ENCODE data around the gene DDX10. TPM values are rescaled to one million over a fixed set of nuclear protein-coding genes. Genes with fewer than 3 reads are reported as not detected.

DDX10 gene
- polyA plus RNA-seq, 1 donor (not counting 4 experiments of a cell fraction or from before 2014, with no cell fraction given) = 32.3 TPM

GRCh38 chr11:108934696-108935095 lies 269.8 kb downstream of the DDX10 start:
- peaks cover 0 to under 1% of the 10 kb centered on the region in 2 experiments for H3K36me3 ChIP-seq (ENCODE audit: control insufficient read depth in 2 of 2, extremely low read depth in 1 of 2, insufficient read depth in 2 of 2, low read length in 2 of 2)
- no peak overlapping the region for H2AFZ ChIP-seq (ENCODE audit: control insufficient read depth, low read length)
- H3K4me1 ChIP-seq (ENCODE audit: control insufficient read depth, extremely low read depth, insufficient read depth, low read length) = peaks cover 4% of the 10 kb centered on the region
- no peak for FAIRE-seq
- TF ChIP-seq CTCF (optimal IDR thresholded peaks at IDR 0.05 in 1 of 3, IDR thresholded peaks at IDR 0.05 in 1 of 3, conservative IDR thresholded peaks at IDR 0.05 in 1 of 3; ENCODE audit: extremely low read depth in 1 of 3, insufficient read depth in 2 of 3, low read length in 3 of 3) = no peak
- TF ChIP-seq EZH2 (IDR thresholded peaks at IDR 0.05; ENCODE audit: low read length) = no peak
- H3K27ac ChIP-seq (ENCODE audit: control insufficient read depth, insufficient read depth, low read length) = no peak overlapping the region
- H3K79me2 ChIP-seq (ENCODE audit: control insufficient read depth, insufficient read depth, low read length) = no peaks in the 10 kb centered on the region
- no peaks in the 10 kb centered on the region for H3K27me3 ChIP-seq (ENCODE audit: control insufficient read depth, extremely low read depth, insufficient read depth, low read length)
- no peak overlapping the region for H3K4me2 ChIP-seq (ENCODE audit: control insufficient read depth, extremely low read depth, insufficient read depth, low read depth, low read length)
- H3K4me3 ChIP-seq (ENCODE audit: control insufficient read depth in 2 of 3, extremely low read depth in 1 of 3, insufficient read depth in 2 of 3, low read depth in 1 of 3, low read length in 3 of 3) = no peak overlapping the region
- no peaks in the 10 kb centered on the region for H3K9me1 ChIP-seq (ENCODE audit: control insufficient read depth, extremely low read depth, insufficient read depth, low read length)
- H3K9ac ChIP-seq (ENCODE audit: control insufficient read depth, extremely low read depth, insufficient read depth, low read length) = no peak overlapping the region
- H4K20me1 ChIP-seq (ENCODE audit: control insufficient read depth, extremely low read depth, insufficient read depth, low read length) = no peaks in the 10 kb centered on the region
- H3K9me3 ChIP-seq (ENCODE audit: control insufficient read depth, low read depth, low read length) = no peaks in the 10 kb centered on the region
- no peak for DNase-seq (ENCODE audit: low read depth, low spot score)
- dilution Hi-C loops (cut with MboI; ENCODE audit: extremely low pct_ligation_motif_present, low sequenced_read_pairs) = no loop called here

DNA sequence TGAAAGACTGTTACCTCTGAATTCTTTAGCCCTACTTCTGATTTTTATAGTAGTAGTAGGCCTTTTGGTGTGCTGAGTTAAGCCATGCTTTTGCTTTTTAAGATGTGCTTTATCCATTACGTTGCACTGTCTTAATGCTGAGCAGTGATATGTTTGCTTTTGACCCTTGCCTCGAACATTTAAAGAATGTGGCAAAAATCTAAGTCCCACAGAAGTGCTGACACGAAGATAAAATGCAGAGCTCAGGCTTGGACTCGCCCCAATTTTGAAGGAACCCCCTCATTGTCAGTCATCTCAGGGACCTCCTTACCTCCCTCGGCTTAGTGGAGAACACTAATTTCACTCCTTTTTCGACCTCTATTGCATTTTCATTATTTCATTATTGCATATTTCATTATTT lies 272.9 kb downstream of the DDX10 start:
- Histone ChIP-seq H3K27me3 (ENCODE audit: control insufficient read depth, extremely low read depth, insufficient read depth, low read length) (no peaks in the 10 kb centered on the region), H3K4me2 (ENCODE audit: control insufficient read depth, extremely low read depth, insufficient read depth, low read depth, low read length) (no peak overlapping the region), H3K79me2 (ENCODE audit: control insufficient read depth, insufficient read depth, low read length) (no peaks in the 10 kb centered on the region), H3K36me3 (ENCODE audit: control insufficient read depth in 2 of 2, extremely low read depth in 1 of 2, insufficient read depth in 2 of 2, low read length in 2 of 2) (peaks cover 1 to 7% of the 10 kb centered on the region in 2 experiments), H4K20me1 (ENCODE audit: control insufficient read depth, extremely low read depth, insufficient read depth, low read length) (no peaks in the 10 kb centered on the region), H3K27ac (ENCODE audit: control insufficient read depth, insufficient read depth, low read length) (no peak overlapping the region), H2AFZ (ENCODE audit: control insufficient read depth, low read length) (no peak overlapping the region), H3K4me1 (ENCODE audit: control insufficient read depth, extremely low read depth, insufficient read depth, low read length) (no peaks in the 10 kb centered on the region), H3K9ac (ENCODE audit: control insufficient read depth, extremely low read depth, insufficient read depth, low read length) (no peak overlapping the region), H3K4me3 (ENCODE audit: control insufficient read depth in 2 of 3, extremely low read depth in 1 of 3, insufficient read depth in 2 of 3, low read depth in 1 of 3, low read length in 3 of 3) (no peak overlapping the region), H3K9me3 (ENCODE audit: control insufficient read depth, low read depth, low read length) (no peaks in the 10 kb centered on the region), H3K9me1 (ENCODE audit: control insufficient read depth, extremely low read depth, insufficient read depth, low read length) (no peaks in the 10 kb centered on the region)
- FAIRE-seq = no peak
- no peak for DNase-seq (ENCODE audit: low read depth, low spot score)
- no peak for TF ChIP-seq EZH2 (IDR thresholded peaks at IDR 0.05; ENCODE audit: low read length)
- no peak for TF ChIP-seq CTCF (optimal IDR thresholded peaks at IDR 0.05 in 1 of 3, IDR thresholded peaks at IDR 0.05 in 1 of 3, conservative IDR thresholded peaks at IDR 0.05 in 1 of 3; ENCODE audit: extremely low read depth in 1 of 3, insufficient read depth in 2 of 3, low read length in 3 of 3)
- dilution Hi-C loops (cut with MboI; ENCODE audit: extremely low pct_ligation_motif_present, low sequenced_read_pairs) = no loop called here
